ENCODE data around the gene TRRAP. TPM values are rescaled to one million over a fixed set of nuclear protein-coding genes. Genes with fewer than 3 reads are reported as not detected.
A peak's percentile ranks its signal among the peaks of the same experiment; 100 is the strongest.

The TRRAP gene
- total and polyA plus RNA-seq, 4 donors = 8.3 to 43.1 (median 20.9) TPM

DNA sequence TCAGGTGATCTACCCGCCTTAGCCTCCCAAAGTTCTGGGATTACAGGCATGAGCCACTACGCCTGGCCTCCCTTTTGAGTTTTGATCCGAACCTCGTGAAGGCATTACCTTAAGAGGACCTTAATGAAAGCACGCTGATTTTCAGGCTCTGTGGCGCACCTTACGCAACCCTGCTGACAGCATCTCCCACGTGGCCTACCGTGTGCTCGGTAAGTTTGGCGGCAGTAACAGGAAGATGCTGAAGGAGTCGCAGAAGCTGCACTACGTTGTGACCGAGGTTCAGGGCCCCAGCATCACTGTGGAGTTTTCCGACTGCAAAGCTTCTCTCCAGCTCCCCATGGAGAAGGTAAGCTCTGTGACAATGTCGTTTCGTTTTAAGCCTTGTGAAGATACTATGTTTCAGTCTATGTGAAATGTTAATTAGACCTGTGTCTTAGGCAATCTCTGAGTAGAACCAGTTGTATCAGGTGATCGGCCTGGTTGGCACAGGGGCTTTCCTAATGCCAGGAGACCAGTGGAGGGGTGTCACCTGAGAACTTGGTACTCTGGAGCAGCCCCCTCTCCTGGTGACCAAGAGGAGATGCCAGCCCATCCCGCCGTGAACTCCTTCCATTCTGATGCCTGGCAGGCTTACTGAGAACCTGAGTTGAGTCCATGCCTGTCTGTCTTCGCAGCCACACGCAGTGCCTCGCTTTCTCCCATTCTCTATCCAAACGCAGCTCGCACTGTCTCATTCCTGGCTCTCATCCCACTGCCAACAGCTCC is 43.5 kb downstream of the TRRAP start:
- Histone ChIP-seq H3K9ac (ENCODE audit: insufficient read depth in 1 of 2, low read length in 2 of 2) (no peak overlapping the region), H3K27ac (ENCODE audit: low read depth in 1 of 2, low read length in 1 of 2) (no peak overlapping the region), H3K36me3 (ENCODE audit: control insufficient read depth in 4 of 4, insufficient read depth in 4 of 4, low read length in 4 of 4) (peaks cover 26 to 63% (median 50%) of the 10 kb centered on the region in 4 donors), H3K4me1 (ENCODE audit: control insufficient read depth in 5 of 5, insufficient read depth in 5 of 5, low read length in 5 of 5) (peaks cover 0 to 2% (median 0%) of the 10 kb centered on the region in 5 donors), H3K27me3 (ENCODE audit: control insufficient read depth in 3 of 3, insufficient read depth in 3 of 3, low read length in 2 of 3) (no peaks in the 10 kb centered on the region), H3K4me3 (no peak overlapping the region), H3K9me3 (ENCODE audit: control insufficient read depth in 4 of 4, insufficient read depth in 3 of 4, low read length in 3 of 4) (no peaks in the 10 kb centered on the region)
- 92 to 93% methylated on average over 25 of the region's 25 CpGs for WGBS, 2 donors
- no peak for DNase-seq
- no peak for ATAC-seq (ENCODE audit: insufficient read depth, low FRiP score)
- TF ChIP-seq, protein P1, sequence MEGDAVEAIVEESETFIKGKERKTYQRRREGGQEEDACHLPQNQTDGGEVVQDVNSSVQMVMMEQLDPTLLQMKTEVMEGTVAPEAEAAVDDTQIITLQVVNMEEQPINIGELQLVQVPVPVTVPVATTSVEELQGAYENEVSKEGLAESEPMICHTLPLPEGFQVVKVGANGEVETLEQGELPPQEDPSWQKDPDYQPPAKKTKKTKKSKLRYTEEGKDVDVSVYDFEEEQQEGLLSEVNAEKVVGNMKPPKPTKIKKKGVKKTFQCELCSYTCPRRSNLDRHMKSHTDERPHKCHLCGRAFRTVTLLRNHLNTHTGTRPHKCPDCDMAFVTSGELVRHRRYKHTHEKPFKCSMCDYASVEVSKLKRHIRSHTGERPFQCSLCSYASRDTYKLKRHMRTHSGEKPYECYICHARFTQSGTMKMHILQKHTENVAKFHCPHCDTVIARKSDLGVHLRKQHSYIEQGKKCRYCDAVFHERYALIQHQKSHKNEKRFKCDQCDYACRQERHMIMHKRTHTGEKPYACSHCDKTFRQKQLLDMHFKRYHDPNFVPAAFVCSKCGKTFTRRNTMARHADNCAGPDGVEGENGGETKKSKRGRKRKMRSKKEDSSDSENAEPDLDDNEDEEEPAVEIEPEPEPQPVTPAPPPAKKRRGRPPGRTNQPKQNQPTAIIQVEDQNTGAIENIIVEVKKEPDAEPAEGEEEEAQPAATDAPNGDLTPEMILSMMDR (IDR thresholded peaks at IDR 0.05; ENCODE audit: control extremely low read depth, extremely low read depth) = no peak

DNA sequence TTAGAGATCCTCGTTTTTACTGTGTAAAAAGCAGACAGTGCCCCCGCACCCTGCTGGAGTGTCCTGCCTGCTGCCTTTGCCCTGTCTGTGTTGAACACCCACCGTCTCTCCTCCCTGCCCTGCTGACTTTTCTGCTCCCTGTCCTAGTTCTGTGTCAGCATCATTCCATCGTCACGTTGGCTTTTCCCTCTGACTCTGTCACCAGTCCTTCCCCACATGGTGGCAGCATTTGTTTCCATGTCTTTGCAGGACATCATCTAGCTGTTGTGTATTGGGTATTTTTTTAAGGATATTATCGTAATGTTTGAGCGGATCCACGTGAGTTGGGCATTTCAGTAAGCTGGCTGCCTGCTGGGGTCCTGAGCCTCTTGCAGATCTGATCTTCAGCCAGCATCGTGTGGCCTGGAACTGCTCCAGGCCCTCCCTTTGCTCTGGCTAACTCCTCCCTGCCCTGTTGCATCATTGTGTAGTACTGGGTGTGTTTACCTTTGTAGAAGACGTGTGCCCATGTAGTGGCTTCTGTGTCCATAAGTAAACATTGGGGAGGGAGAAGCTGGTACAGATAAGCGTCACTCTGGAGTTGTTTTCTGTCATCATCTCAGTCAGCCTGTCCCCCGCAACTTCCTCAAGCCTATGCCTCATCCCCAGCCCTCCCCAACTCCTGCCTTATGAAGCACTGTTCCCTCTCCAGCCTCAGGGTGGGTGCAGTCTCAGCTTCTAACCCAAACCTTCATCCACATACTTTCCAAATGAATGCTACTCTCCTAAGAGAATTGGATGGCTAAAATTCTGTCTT is 44.3 kb downstream of the TRRAP start:
- WGBS, 2 donors = 70 to 82% methylated on average over 12 of the region's 12 CpGs
- H3K36me3 ChIP-seq (ENCODE audit: control insufficient read depth in 4 of 4, insufficient read depth in 4 of 4, low read length in 4 of 4) = peaks cover 28 to 58% (median 52%) of the 10 kb centered on the region in 4 donors
- no peaks in the 10 kb centered on the region for H3K27me3 ChIP-seq (ENCODE audit: control insufficient read depth in 3 of 3, insufficient read depth in 3 of 3, low read length in 2 of 3)
- ATAC-seq (ENCODE audit: insufficient read depth, low FRiP score) (peak; percentile 80), DNase-seq (peak in 1 of 3 donors; percentile 16)
- TF ChIP-seq, protein P1 (IDR thresholded peaks at IDR 0.05; ENCODE audit: control extremely low read depth, extremely low read depth) = no peak
- peaks cover 0 to 2% (median 0%) of the 10 kb centered on the region in 5 donors for H3K4me1 ChIP-seq (ENCODE audit: control insufficient read depth in 5 of 5, insufficient read depth in 5 of 5, low read length in 5 of 5)
- H3K27ac ChIP-seq (ENCODE audit: low read depth in 1 of 2, low read length in 1 of 2) = peak overlapping the region in 1 of 2 donors; percentile 61
- no peak overlapping the region for H3K9ac ChIP-seq (ENCODE audit: insufficient read depth in 1 of 2, low read length in 2 of 2)
- H3K9me3 ChIP-seq (ENCODE audit: control insufficient read depth in 4 of 4, insufficient read depth in 3 of 4, low read length in 3 of 4) = no peaks in the 10 kb centered on the region
- H3K4me3 ChIP-seq = no peak overlapping the region

DNA sequence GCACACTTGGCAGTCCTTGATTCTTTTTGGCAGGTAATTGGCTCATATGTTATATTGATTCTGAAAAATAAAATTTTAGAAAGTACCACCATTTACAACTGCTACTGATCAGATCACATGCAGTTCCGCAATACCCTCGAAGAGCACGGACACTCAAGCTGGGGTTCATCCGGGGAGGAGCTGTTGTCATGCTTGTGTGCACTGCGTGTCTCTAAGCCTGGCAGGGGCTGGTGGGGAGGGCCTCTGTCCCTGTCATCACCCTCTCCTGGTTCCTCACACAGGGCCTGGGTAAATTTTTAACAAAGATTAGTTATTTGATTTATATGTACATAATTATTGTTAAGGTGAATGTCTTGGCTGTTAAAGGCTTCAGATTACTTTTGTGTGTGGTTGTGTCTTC is 45.2 kb downstream of the TRRAP start:
- WGBS, 2 donors = 94 to 97% methylated on average over 5 of the region's 5 CpGs

More for the DNA sequence above, 45.2 kb downstream of the TRRAP start:
- H3K36me3 ChIP-seq (ENCODE audit: control insufficient read depth in 4 of 4, insufficient read depth in 4 of 4, low read length in 4 of 4) = peaks cover 33 to 61% (median 52%) of the 10 kb centered on the region in 4 donors
- no peak overlapping the region for H3K9ac ChIP-seq (ENCODE audit: insufficient read depth in 1 of 2, low read length in 2 of 2)
- no peaks in the 10 kb centered on the region for H3K9me3 ChIP-seq (ENCODE audit: control insufficient read depth in 4 of 4, insufficient read depth in 3 of 4, low read length in 3 of 4)
- H3K27me3 ChIP-seq (ENCODE audit: control insufficient read depth in 3 of 3, insufficient read depth in 3 of 3, low read length in 2 of 3) = no peaks in the 10 kb centered on the region
- DNase-seq = no peak
- H3K4me3 ChIP-seq = no peak overlapping the region
- no peak overlapping the region for H3K27ac ChIP-seq (ENCODE audit: low read depth in 1 of 2, low read length in 1 of 2)
- TF ChIP-seq, protein P1 (IDR thresholded peaks at IDR 0.05; ENCODE audit: control extremely low read depth, extremely low read depth) = no peak
- peaks cover 0 to 2% (median 0%) of the 10 kb centered on the region in 5 donors for H3K4me1 ChIP-seq (ENCODE audit: control insufficient read depth in 5 of 5, insufficient read depth in 5 of 5, low read length in 5 of 5)
- ATAC-seq (ENCODE audit: insufficient read depth, low FRiP score) = no peak
